GM12873 (cell line): ENCODE data around the gene ASB2.

Source experiments
- CTCF ChIP-seq: IDR thresholded peaks from 2 replicates; pipeline ENCODE4 v1.5.1; 2012; ENCODE audit warnings: low read depth, mild to moderate bottlenecking, moderate library complexity, low read length, control low read depth; ENCODE audit not compliant: insufficient read depth; ENCODE audit errors: missing control alignments

Gene ASB2

GRCh38 chr14:93929048-93929535 lies 47.3 kb downstream of the ASB2 start:
- no peak for TF ChIP-seq CTCF

- no peak for TF ChIP-seq CTCF
Measured at GRCh38 chr14:93928184-93929047, 48.0 kb downstream of the ASB2 start.

DNA sequence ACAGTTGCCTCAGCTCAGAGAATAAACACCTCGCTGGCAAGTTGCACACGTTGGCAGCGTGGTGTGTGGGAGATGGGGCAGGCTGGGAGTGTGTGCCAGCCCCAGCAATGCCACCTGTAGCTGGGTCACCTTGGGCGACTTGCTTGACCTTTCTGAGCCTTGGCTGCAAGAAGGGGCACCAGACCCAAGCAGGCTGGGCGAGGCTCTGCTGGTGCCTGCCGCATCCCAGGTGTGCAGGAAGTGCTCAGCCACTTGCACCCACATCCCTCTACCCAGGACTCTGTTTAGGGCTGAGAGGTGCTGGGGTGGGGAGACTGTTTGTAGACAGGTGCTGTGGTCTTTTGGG lies 48.6 kb downstream of the ASB2 start:
- no peak for TF ChIP-seq CTCF

GRCh38 chr14:93926873-93927799 lies 49.2 kb downstream of the ASB2 start, which contains the start of gene FAM181A:
FAM181A (plus strand) TSS chr14:93927344; CDS start chr14:93928286, 942 bp downstream.
- no peak for TF ChIP-seq CTCF

DNA sequence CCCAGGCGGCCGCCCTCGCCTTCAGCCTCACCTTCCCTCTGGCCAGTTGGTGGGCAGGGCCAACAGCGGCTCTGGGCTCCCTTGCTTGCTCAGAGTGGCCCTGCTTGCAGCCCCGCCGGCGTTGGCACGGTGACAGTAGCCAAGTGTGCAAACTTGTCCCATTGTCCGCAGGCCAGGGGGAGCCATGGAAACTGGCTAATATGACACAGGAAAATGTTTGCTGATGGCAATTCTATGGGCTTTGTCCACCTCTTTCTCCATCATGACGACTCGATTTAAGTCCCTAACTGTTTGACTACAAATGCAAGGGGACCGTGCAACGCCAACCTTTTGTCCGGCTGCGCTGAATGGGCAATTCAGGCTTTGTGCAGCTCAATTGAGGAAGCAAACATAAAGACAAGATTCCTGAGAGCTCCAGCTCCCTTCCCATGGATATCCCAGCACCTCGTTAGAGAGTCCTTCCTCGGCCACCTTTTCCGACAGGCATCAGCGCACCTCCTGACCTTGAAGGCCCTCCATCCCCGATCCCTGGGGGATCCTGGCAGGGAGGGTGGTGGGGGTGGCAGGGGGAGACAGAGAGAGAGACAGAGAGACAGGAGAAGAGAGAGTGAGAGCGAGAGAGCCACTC lies 50.0 kb downstream of the ASB2 start:
- TF ChIP-seq CTCF: no peak

DNA sequence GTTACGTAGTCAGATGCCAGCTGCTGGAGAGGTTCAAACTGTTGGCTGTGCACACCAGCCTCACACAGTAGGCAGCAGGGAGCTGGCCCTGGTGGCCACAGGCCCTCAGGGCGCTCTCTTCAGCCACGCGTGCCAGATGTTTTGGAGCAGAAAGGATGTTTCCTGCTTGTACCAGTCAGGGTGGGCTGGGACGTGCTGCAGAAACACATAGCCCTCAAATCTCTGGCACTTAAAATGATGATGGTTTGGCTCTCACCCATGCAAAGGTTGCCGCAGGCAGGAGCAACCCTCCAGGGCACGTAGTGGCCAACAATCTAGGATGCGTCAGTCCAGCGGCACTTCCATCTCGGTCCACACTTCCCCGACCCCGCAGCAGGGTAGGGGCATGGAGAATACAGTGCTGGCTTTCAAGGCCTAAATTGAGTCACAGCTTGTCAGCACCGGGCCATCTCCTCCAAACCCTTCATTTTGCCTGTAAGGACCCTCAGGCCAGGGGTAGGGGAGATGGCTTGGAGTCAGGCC lies 50.9 kb downstream of the ASB2 start:
- no peak for TF ChIP-seq CTCF
